DND-41 (cell line): Measurements from ENCODE around the gene MARCHF3.

Experiments
- CTCF ChIP-seq: IDR thresholded peaks from 2 replicates; pipeline ENCODE4 v1.5.1; 2012; ENCODE audit warnings: borderline replicate concordance, low read length, moderate library complexity, mild to moderate bottlenecking; ENCODE audit not compliant: poor library complexity, severe bottlenecking; ENCODE audit errors: extremely low read depth
- EZH2 ChIP-seq: IDR thresholded peaks from 3 replicates; pipeline ENCODE4 v1.6.1; 2012; ENCODE audit warnings: borderline replicate concordance, low read depth, mild to moderate bottlenecking, moderate library complexity, low read length, inconsistent platforms; ENCODE audit not compliant: severe bottlenecking

- TF ChIP-seq CTCF (no peak), EZH2 (no peak)
Observed at GRCh38 chr5:126971455-126972031, 58.8 kb downstream of the MARCHF3 start.
